ENCODE data around the gene SP140L. TPM values are rescaled to one million over a fixed set of nuclear protein-coding genes. Genes with fewer than 3 reads are reported as not detected.
"Not testable (repeated sequence)": the region's sequence is repeated elsewhere in the genome, so short reads cannot be mapped to it uniquely, and the experiment has no call there.

The SP140L gene
- total RNA-seq, 1 donor from 2014 or later: 9.7 TPM

DNA sequence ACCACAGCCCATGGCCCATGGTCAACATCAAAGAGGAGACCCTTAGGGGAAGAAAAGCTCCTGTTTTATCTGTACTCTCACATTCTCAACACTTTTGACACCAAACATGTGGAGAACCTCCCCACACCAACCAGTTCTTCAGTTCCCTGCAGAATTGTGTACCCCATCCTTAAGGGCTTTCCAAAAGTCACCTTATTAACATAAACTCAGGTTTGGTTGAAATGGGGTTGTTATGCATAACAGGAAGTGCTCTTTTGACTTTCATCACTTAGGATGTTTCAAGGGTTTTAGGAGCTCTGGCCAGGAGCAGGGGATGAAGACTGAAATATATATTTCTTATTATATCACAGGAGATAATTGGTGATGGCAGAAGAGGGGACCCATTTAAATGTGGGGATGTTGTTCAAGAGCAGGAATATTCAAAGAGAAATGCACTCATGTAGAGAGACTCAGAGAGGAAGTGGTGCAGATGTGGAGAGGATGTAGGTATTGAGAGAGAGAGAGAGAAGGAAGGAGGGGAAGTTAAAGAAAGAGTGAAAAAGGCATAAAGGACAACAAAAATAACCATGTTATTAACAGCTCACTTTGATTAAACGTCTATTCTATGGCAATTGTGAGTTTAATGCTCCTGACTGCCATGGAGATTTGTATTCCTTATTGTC, 35.2 kb downstream of the SP140L start:
- no peak for DNase-seq (ENCODE audit: low read depth)

DNA sequence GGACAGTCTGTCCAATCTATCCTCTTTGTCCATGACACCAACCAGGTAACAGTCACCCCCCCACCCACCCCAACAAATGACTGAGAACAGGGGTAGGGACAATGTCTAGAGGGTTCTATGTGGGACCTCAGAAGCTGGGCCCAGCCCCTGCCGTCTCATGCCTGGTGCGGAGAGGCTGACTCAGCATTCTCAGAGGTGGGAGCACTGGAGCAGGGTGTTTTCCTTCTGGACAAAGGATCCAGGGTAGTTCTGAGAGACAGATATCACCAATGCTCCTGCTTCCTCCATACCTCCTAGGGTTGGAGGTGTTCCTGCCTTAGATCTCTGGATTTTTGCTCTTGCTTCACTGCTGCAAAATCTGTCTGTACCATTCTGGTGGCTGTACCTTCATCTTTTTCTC, 55.1 kb downstream of the SP140L start:
- no peak for DNase-seq (ENCODE audit: low read depth)

DNA sequence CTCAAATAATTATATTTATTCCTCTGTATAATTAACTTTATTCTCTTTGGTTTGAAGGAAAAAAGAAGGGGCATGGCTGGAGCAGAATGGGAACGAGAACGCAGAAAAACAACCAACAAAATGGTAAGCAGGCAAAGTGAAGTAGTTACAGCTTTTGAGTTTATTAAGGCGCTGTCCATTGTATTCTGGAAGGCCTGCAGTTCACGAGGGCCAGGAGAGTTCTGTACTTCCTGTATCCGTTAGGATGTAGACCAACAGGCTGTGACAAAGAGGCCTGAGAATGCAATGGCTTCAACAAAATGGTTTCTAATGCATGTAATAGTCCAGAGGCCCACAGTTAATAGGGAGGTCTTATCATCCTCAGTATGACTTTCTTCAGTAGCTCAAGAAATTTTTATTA, 56.5 kb downstream of the SP140L start:
- DNase-seq (ENCODE audit: low read depth): no peak

GRCh38 chr2:230384986-230385385, 58.0 kb downstream of the SP140L start:
- DNase-seq (ENCODE audit: low read depth): peak; percentile 15

DNA sequence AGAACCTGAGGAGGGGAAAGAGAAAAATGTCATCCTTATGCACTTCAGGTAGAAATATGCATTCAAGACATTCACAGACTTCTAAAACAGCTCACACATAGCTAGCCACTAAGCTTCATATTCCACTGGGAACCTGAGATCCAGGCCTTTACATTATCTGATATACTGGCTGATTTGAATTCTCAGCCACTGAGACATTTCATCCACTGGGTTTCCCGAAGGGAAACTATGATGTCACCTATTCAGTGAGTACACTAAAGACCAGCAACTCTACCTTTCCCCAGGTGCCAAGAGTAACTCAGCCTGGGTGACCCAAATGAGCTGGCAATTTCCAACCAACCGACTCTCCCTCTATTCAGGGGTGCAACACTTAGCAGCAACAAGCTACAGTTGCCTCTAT, 67.3 kb downstream of the SP140L start:
- DNase-seq (ENCODE audit: low read depth): no peak

DNA sequence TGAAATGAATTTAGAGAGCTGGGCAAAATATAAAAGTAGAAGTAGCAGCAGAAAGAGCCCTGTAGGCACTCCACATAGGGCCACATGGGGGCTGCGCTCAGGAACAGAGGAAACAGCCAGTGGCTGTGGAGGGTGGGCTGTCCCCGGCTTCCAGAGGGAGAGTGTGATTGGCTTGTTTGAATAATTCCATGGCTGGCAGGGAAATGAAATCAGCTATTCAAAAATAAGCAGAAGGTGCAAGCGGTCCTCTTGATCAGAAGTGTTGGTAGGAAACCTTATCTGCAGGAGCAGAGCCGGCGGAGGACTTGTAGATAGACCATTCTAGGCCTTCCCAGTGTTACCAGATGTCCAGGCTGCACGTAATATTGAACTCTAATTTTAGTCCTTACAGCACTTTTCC, 71.7 kb downstream of the SP140L start:
- not testable (repeated sequence) for DNase-seq (ENCODE audit: low read depth)

- no peak for DNase-seq (ENCODE audit: low read depth)
Measured at GRCh38 chr2:230400041-230400440, 73.0 kb downstream of the SP140L start.

DNA sequence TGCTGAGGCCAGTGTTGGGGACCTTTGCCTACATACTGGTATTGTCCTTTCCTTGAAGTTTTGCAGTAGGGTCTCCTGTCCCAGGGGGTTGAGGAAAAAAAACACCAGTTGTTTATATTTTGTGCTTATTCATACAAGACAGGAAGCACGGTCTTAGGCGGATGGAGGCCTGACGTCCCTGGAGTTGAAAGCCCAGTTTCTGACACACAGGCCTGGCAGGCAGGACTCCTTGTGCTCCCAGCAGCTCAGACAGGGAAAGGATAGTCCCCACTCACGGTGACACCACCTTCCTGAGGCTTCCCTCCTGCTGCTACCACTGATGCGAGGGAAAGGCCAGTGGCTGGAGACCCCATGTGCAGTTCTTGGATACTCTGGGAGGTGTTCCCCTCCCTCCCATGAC, 73.5 kb downstream of the SP140L start:
- no peak for DNase-seq (ENCODE audit: low read depth)

GRCh38 chr2:230401026-230401425, 74.0 kb downstream of the SP140L start:
- DNase-seq (ENCODE audit: low read depth): not testable (repeated sequence)

DNA sequence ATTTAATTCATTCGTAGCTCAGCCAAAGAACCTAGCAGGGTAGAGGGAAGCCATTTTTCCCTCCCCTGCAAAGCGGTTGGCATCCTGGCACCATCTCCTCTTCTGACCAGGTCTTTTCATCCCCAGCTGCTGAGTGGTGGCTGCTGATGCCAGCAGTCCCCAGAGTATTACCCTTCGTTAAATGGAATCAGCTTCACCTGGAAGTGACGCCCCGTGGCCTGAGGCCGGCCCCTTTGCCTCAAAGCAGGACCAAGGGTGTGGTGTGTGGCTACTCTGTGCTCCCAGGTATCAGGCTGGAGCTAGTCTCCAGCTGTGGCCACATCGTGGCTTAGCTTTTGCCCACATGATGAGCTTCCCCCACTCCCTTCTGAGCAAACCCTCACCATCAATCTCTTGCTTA, 76.8 kb downstream of the SP140L start:
- DNase-seq (ENCODE audit: low read depth): no peak

- DNase-seq (ENCODE audit: low read depth): no peak
Measured at GRCh38 chr2:230405824-230406223, 78.8 kb downstream of the SP140L start.

DNA sequence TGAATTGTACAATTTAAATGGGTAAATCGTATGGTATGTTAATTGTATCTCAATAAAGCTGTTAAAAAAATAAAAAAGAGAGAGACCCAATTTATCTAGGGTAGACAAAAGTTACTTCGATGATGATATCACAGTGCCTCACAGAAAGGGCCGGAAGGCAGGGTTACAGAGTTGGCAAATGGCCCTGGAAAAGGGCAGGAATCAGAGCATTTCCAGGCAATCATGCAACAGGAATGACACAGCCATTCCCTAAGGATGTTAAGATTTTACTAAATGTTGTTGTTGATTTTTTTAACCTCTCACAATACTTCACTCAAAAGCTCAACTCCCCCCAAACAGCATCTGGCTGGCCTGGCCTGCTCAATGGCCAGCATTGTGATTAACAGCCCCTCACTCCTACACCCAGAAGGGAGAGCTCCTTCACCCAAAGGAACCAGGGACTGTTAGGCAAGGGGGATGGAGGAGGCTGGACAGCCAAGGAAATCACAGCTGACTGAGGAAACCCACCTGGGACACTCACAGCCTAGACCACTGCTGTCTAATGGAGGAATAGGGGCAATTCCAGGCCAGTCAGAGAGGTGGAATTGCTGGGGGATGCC, 81.3 kb downstream of the SP140L start:
- DNase-seq (ENCODE audit: low read depth): peak; percentile 72

DNA sequence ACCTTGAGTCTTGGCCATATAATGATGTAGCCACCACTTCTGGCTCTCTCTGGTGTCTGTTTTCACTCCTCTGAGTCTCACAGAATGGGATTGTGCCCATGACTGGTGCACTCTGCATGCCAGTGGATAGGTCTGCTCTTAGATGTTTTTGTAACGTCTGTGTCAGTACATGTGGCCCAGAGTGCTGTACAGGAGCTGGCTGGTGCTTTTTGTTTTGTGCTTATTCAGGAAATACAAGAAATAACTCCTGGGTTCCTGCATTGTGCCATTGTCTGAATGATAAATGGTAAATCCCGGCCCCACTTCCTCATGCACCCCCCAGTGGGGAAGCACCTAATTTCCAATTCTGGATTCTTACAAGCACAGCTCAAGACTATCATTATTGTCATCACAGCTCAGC, 82.3 kb downstream of the SP140L start:
- not testable (repeated sequence) for DNase-seq (ENCODE audit: low read depth)

DNA sequence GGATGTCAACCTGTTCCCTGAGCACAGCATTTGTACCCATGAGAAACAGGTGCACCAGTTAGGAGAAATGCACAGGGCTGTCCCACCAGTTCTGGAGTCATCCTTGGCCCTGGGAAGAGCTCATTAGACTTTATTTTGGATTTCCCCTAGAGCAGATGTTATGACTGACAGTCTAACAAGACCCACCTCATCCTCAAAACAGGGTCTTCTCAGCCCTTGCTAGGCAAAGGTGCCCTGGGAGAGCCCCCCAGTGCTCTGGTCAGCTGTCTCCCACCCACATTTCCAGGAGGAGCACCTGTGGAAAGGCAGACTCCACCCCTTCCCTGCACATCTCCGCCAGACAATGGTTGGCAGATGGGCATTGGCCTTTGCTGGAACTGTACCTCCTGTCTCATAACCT, 83.3 kb downstream of the SP140L start:
- DNase-seq (ENCODE audit: low read depth): no peak

DNA sequence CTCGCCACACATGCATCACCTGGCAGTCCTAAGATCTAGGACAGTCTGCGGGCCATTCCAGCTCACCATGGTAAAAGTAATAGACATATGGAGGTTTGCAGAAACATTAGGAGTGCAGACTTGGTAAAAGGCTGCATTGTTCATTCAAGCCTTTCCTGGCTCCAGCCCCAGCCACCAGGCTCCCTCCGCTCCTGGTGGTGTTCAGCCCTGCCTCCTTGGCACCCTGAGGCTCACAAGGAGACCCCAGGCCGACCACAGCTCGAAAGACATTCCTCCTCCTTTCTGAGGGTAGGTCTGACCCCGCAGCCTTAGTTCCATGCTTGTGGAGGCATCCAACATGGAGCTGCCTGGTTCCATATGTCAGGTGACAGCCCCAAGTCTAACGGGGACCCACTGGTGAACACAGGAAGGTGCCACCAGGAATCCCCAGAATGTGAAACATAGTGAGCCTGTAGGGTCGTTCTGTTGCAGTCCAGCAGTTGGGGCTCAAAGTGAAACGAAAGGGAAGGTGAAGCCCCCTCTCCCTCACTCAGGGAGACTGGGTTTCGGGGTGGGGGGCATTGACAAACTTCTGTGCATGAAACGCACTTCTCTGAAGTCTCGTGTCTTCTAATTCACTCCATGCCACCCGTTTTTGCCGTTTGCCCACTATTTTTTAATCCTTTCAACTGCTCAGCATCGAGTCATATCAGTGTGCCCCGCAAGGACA, 84.0 kb downstream of the SP140L start:
- no peak for DNase-seq (ENCODE audit: low read depth)

DNA sequence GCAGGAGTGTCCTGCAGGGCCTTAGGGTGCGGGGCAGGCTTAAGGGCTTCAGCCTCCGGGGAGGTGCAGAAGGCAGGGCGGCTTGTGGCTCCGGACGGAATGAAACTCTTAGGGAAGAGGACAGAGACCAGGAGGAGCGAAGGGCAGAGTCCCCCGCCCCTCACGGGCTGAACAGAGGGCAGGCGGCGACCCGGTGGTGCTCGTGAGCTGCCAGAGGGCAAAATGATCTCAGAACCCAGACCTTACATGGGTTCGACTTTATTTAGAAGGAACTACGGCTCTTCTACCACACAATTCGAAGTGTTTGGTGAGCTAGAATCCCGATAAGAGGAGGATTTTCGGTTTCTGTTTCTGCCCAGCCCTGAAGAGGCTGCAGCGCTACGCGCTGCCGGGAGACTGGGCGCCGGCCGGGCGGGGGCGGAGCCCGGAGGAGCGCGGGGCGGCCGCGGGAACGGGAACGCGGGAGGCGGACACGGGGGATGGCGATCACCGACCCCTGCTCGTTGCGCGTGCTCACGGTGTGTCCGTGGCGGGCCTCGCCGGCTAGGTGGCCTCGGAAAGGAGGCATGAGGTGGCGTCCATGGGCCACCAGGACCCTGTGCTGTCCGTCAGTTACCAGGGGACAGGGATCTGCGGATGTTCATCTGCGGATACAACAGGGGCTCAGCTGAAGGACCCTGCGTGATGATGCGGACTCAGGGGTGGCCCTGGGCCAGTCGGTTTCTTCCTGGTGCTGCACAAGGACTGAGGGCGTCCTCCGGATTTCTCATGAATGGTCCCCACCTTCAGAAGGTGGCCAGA, 84.8 kb downstream of the SP140L start:
- DNase-seq (ENCODE audit: low read depth): peak; percentile 70

DNA sequence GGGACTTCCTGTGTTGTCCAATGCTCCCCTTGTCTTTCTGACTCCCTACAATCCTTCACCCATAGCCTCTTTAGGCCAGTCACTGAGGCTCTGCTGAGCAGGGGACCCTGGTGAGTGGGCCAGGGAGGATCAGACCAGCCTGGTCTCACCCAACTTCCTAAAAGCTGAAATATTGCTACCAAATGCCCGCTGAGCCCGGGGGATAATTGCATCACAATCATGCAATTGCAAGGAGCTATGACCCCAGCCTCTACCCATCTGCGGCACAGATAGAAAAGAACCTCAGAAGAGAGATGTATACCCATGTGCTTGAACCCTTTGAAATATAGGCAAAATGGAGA, 85.3 kb downstream of the SP140L start:
- no peak for DNase-seq (ENCODE audit: low read depth)

DNA sequence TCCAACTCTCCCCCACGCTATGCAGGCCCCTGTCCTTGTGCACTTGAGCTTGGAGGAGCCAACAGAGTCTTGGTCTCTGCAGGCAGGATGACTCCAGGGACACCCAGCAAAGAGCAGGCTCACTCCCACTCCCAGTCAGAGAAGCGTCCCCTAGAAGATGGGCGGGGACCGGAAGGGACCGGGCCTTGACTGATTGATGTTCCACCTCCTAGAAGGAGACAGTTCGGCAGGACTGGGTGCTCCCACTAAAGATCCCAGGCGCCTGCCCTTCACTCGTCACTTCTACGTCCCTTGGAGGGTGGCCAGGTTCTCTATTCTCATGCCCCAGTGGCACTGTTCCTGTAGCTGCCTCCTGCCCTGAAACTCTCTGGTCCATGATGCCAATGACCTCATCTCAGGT, 85.9 kb downstream of the SP140L start:
- DNase-seq (ENCODE audit: low read depth): no peak

GRCh38 chr2:230413479-230413878, 86.5 kb downstream of the SP140L start:
- DNase-seq (ENCODE audit: low read depth): no peak

DNA sequence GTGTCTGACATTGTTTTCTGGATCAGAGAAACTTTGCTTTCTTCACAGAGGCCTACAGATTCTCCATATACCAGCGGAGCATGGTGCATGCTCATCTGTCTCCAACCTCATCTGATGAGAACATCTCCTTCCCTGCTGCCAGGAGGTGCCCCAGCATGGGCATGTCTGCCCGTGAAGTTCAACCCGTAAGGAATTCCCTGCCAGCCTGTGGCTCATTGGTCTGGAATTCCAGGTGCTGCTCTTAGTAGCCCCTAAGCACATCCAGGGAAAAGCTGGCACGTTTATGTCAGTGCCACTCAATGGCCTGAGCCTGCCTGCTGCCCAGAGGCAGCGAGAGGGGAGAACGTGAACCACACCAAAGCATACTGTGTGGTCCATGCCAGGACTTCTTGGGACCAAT, 87.3 kb downstream of the SP140L start:
- DNase-seq (ENCODE audit: low read depth): no peak

- peak; percentile 81 for DNase-seq (ENCODE audit: low read depth)
Measured at GRCh38 chr2:230416061-230416721, 89.2 kb downstream of the SP140L start, which contains the start of gene SP100. TSS of gene SP100 (plus strand) at chr2:230416201. CDS start at chr2:230416297, 96 bp downstream.
